Activated CD8-positive, alpha-beta T cell treated with anti-CD3 and anti-CD28 coated beads, Interleukin-2, amount 10 ng/mL, durations not matched to agents 7 days and 5 days (primary cell): ENCODE results near the gene DDI2. TPM values are rescaled to one million over a fixed set of nuclear protein-coding genes. Genes with fewer than 3 reads are reported as not detected.
"Not testable (repeated sequence)": the region's sequence is repeated elsewhere in the genome, so short reads cannot be mapped to it uniquely, and the experiment has no call there.

ENCODE experiments used
- ATAC-seq: fragments of 150-1000 bp; cut with Tn5 transposase; one replicate; pipeline ENCODE4 v1.10.0; 2021; ENCODE audit warnings: moderate library complexity
- CTCF ChIA-PET: fragments of 350-600 bp; sonication (Branson Sonifier 250); formaldehyde crosslinking; loops from one replicate; lab custom pipeline; 2021; ENCODE audit warnings: antibody characterized with exemption; lab: Charles Lee
- POLR2A ChIA-PET: fragments of 350-600 bp; sonication (Branson Sonifier 250); formaldehyde crosslinking; loops from one replicate; lab custom pipeline; 2021; ENCODE audit warnings: antibody characterized with exemption; lab: Charles Lee
- DNase-seq: peaks from one replicate; pipeline ENCODE4 v3.0.0-alpha.2; 2020
- H3K27ac Mint-ChIP-seq: one replicate; pipeline ENCODE4 v1.8.0; 2021; ENCODE audit warnings: mild to moderate bottlenecking, mixed read lengths
- H3K27me3 Mint-ChIP-seq: one replicate; pipeline ENCODE4 v1.8.0; 2021; ENCODE audit warnings: low read depth, mixed read lengths
- H3K36me3 Mint-ChIP-seq: one replicate; pipeline ENCODE4 v1.8.0; 2021; ENCODE audit warnings: low read depth, mixed read lengths
- H3K4me1 Mint-ChIP-seq: one replicate; pipeline ENCODE4 v1.8.0; 2021; ENCODE audit warnings: low read depth, mixed read lengths
- H3K4me3 Mint-ChIP-seq: one replicate; pipeline ENCODE4 v1.8.0; 2021; ENCODE audit warnings: mild to moderate bottlenecking, mixed read lengths
- H3K9me3 Mint-ChIP-seq: one replicate; pipeline ENCODE4 v1.8.0; 2022; ENCODE audit warnings: mixed read lengths; ENCODE audit not compliant: insufficient read depth
- total RNA-seq, 2 experiments: library from RNA; stranded (reverse); gene quantifications; one replicate each; pipeline ENCODE4 v1.2.3, GENCODE V29; 2021

Gene DDI2
- total RNA-seq, 2 experiments from 2014 or later = 28.8 to 31.1 TPM

GRCh38 chr1:15698201-15698600 is 80.9 kb downstream of the DDI2 start:
- ChIA-PET CTCF (interaction anchor here (1.0 to 2.1 kb wide), 5 partner anchors 10 to 670 kb away, joined by 3 to 8 read pairs (median 3); no protein-coding TSS in a partner anchor), POLR2A (interaction anchor here (1.0 to 2.3 kb wide), 5 partner anchors 8 to 171 kb away, joined by 3 to 27 read pairs (median 5); partner anchors contain the start of genes DNAJC16 and PLEKHM2)
- no peaks in the 10 kb centered on the region for H3K27me3 Mint-ChIP-seq
- peak overlapping the region; percentile 63 for H3K27ac Mint-ChIP-seq
- ATAC-seq (no peak), DNase-seq (no peak)
- H3K9me3 Mint-ChIP-seq = no peaks in the 10 kb centered on the region
- peaks cover 26% of the 10 kb centered on the region for H3K36me3 Mint-ChIP-seq
- peaks cover 36% of the 10 kb centered on the region for H3K4me1 Mint-ChIP-seq
- H3K4me3 Mint-ChIP-seq = no peak overlapping the region

GRCh38 chr1:15699321-15699720 is 82.1 kb downstream of the DDI2 start:
- H3K27me3 Mint-ChIP-seq, CTCF ChIA-PET, H3K9me3 Mint-ChIP-seq, H3K4me3 Mint-ChIP-seq, ATAC-seq, DNase-seq, H3K27ac Mint-ChIP-seq, POLR2A ChIA-PET: not testable (repeated sequence)
- Mint-ChIP-seq H3K36me3 (peaks cover 25% of the 10 kb centered on the region), H3K4me1 (peaks cover 32% of the 10 kb centered on the region)

GRCh38 chr1:15700508-15700907 is 83.2 kb downstream of the DDI2 start:
- ChIA-PET CTCF (no interaction called here), POLR2A (interaction anchor here (0.7 kb wide), 1 partner anchor 19 kb away, joined by 3 read pairs; no protein-coding TSS in a partner anchor)
- H3K27ac Mint-ChIP-seq = no peak overlapping the region
- no peak for ATAC-seq
- H3K9me3 Mint-ChIP-seq = no peaks in the 10 kb centered on the region
- no peaks in the 10 kb centered on the region for H3K27me3 Mint-ChIP-seq
- peaks cover 28% of the 10 kb centered on the region for H3K4me1 Mint-ChIP-seq
- no peak overlapping the region for H3K4me3 Mint-ChIP-seq
- DNase-seq = no peak
- peaks cover 23% of the 10 kb centered on the region for H3K36me3 Mint-ChIP-seq

GRCh38 chr1:15701784-15702183 is 84.5 kb downstream of the DDI2 start:
- no peaks in the 10 kb centered on the region for H3K9me3 Mint-ChIP-seq
- H3K36me3 Mint-ChIP-seq = peaks cover 24% of the 10 kb centered on the region
- ChIA-PET POLR2A (interaction anchor here (1.0 kb wide), 2 partner anchors 17 to 651 kb away, joined by 3 to 4 read pairs; partner anchors contain the start of gene FBXO42), CTCF (interaction anchor here (1.2 kb wide), 1 partner anchor 36 kb away, joined by 3 read pairs; no protein-coding TSS in a partner anchor)
- no peak overlapping the region for H3K27ac Mint-ChIP-seq
- ATAC-seq (no peak), DNase-seq (no peak)
- no peak overlapping the region for H3K4me3 Mint-ChIP-seq
- H3K4me1 Mint-ChIP-seq = peaks cover 18% of the 10 kb centered on the region
- no peaks in the 10 kb centered on the region for H3K27me3 Mint-ChIP-seq

GRCh38 chr1:15702722-15703550 is 85.7 kb downstream of the DDI2 start:
- Mint-ChIP-seq H3K4me1 (peaks cover 7% of the 10 kb centered on the region), H3K27ac (no peak overlapping the region), H3K27me3 (no peaks in the 10 kb centered on the region), H3K4me3 (no peak overlapping the region), H3K9me3 (no peaks in the 10 kb centered on the region), H3K36me3 (peaks cover 20% of the 10 kb centered on the region)
- DNase-seq (no peak), ATAC-seq (no peak)
- ChIA-PET CTCF (no interaction called here), POLR2A (interaction anchor here (0.6 to 1.0 kb wide), 2 partner anchors 16 to 1175 kb away, joined by 3 read pairs; no protein-coding TSS in a partner anchor)

GRCh38 chr1:15703562-15703961 is 86.3 kb downstream of the DDI2 start:
- H3K4me3 Mint-ChIP-seq = no peak overlapping the region
- ChIA-PET CTCF (no interaction called here), POLR2A (no interaction called here)
- H3K27me3 Mint-ChIP-seq = no peaks in the 10 kb centered on the region
- ATAC-seq (no peak), DNase-seq (no peak)
- H3K4me1 Mint-ChIP-seq = peaks cover 3% of the 10 kb centered on the region
- peaks cover 20% of the 10 kb centered on the region for H3K36me3 Mint-ChIP-seq
- H3K9me3 Mint-ChIP-seq = no peaks in the 10 kb centered on the region
- H3K27ac Mint-ChIP-seq = no peak overlapping the region

- peaks cover 12% of the 10 kb centered on the region for H3K36me3 Mint-ChIP-seq
- ChIA-PET POLR2A (interaction anchor here (0.5 kb wide), 1 partner anchor 114 kb away, joined by 5 read pairs; no protein-coding TSS in a partner anchor), CTCF (no interaction called here)
- no peak overlapping the region for H3K27ac Mint-ChIP-seq
- no peaks in the 10 kb centered on the region for H3K9me3 Mint-ChIP-seq
- DNase-seq (no peak), ATAC-seq (no peak)
- H3K27me3 Mint-ChIP-seq = no peaks in the 10 kb centered on the region
- no peaks in the 10 kb centered on the region for H3K4me1 Mint-ChIP-seq
- no peak overlapping the region for H3K4me3 Mint-ChIP-seq
Observed at GRCh38 chr1:15704526-15705183, 87.4 kb downstream of the DDI2 start.

GRCh38 chr1:15705184-15705566 is 87.9 kb downstream of the DDI2 start:
- no peak overlapping the region for H3K27ac Mint-ChIP-seq
- no peaks in the 10 kb centered on the region for H3K9me3 Mint-ChIP-seq
- H3K4me1 Mint-ChIP-seq = no peaks in the 10 kb centered on the region
- ChIA-PET CTCF (no interaction called here), POLR2A (no interaction called here)
- peaks cover 12% of the 10 kb centered on the region for H3K36me3 Mint-ChIP-seq
- H3K4me3 Mint-ChIP-seq = no peak overlapping the region
- ATAC-seq = no peak
- H3K27me3 Mint-ChIP-seq = no peaks in the 10 kb centered on the region
- DNase-seq = no peak

- Mint-ChIP-seq H3K36me3 (peaks cover 11% of the 10 kb centered on the region), H3K4me1 (no peaks in the 10 kb centered on the region), H3K27me3 (no peaks in the 10 kb centered on the region), H3K9me3 (no peaks in the 10 kb centered on the region), H3K4me3 (no peak overlapping the region), H3K27ac (no peak overlapping the region)
- DNase-seq (no peak), ATAC-seq (no peak)
- ChIA-PET POLR2A (interaction anchor here (1.2 kb wide), 1 partner anchor 10 kb away, joined by 3 read pairs; no protein-coding TSS in a partner anchor), CTCF (no interaction called here)
Observed at GRCh38 chr1:15706751-15707150, 89.5 kb downstream of the DDI2 start.

- no peak for DNase-seq
- ChIA-PET CTCF (no interaction called here), POLR2A (interaction anchor here (1.2 kb wide), 1 partner anchor 11 kb away, joined by 3 read pairs; no protein-coding TSS in a partner anchor)
- Mint-ChIP-seq H3K27ac (no peak overlapping the region), H3K4me1 (no peaks in the 10 kb centered on the region), H3K4me3 (no peak overlapping the region), H3K36me3 (peaks cover 10% of the 10 kb centered on the region), H3K9me3 (no peaks in the 10 kb centered on the region), H3K27me3 (no peaks in the 10 kb centered on the region)
- ATAC-seq = no peak
Observed at GRCh38 chr1:15707239-15707925, 90.1 kb downstream of the DDI2 start.

- POLR2A ChIA-PET = no interaction called here
- Mint-ChIP-seq H3K27ac (no peak overlapping the region), H3K4me1 (no peaks in the 10 kb centered on the region)
Observed at GRCh38 chr1:15708486-15709137, 91.4 kb downstream of the DDI2 start.

More at GRCh38 chr1:15708486-15709137, 91.4 kb downstream of the DDI2 start:
- H3K27me3 Mint-ChIP-seq = no peaks in the 10 kb centered on the region
- ATAC-seq (no peak), DNase-seq (no peak)
- H3K9me3 Mint-ChIP-seq = no peaks in the 10 kb centered on the region
- CTCF ChIA-PET = no interaction called here
- no peak overlapping the region for H3K4me3 Mint-ChIP-seq
- H3K36me3 Mint-ChIP-seq = peaks cover 10% of the 10 kb centered on the region
